ENCODE results near the gene COL4A1. TPM values are rescaled to one million over a fixed set of nuclear protein-coding genes. Genes with fewer than 3 reads are reported as not detected.

Gene COL4A1
- total and polyA plus RNA-seq, 11 donors: 52.6 to 428 (median 184) TPM

- WGBS, 4 donors: 52 to 62% (median 60%) methylated on average over 4 of the region's 4 CpGs
- H3K27me3 ChIP-seq: peaks cover 0 to 29% (median 0%) of the 10 kb centered on the region in 9 donors
Measured at GRCh38 chr13:110312339-110313031, 5.5 kb upstream of the COL4A1 start.

GRCh38 chr13:110311443-110312338 lies 4.7 kb upstream of the COL4A1 start:
- no peak for TF ChIP-seq POLR2A (IDR thresholded peaks at IDR 0.05)
- no peak for TF ChIP-seq CTCF (IDR thresholded peaks at IDR 0.05)
- DNase-seq: peak in 2 of 5 donors; percentile 24 to 41
- 23 to 37% (median 33%) methylated on average over 26 to 30 of the region's 30 CpGs for WGBS, 4 donors
- intact Hi-C loops (cut with DNase I): loop anchor here in 1 of 10 donors (5.0 kb wide), 1 partner anchor 64 kb away; no protein-coding TSS in a partner anchor
- Histone ChIP-seq H3K4me1 (peaks cover 17 to 82% (median 71%) of the 10 kb centered on the region in 12 donors), H3K27me3 (peaks cover 0 to 36% (median 0%) of the 10 kb centered on the region in 9 donors), H3K4me3 (peak overlapping the region in 10 of 12 donors; percentile 18 to 93 (median 82)), H3K27ac (peak overlapping the region in 11 of 12 donors; percentile 50 to 99 (median 96)), H3K36me3 (peaks cover 0 to 27% (median 6%) of the 10 kb centered on the region in 9 donors), H3K9me3 (no peaks in the 10 kb centered on the region)
- ATAC-seq: no peak

More at GRCh38 chr13:110312339-110313031, 5.5 kb upstream of the COL4A1 start:
- intact Hi-C loops (cut with DNase I): loop anchor here in 1 of 10 donors (5.0 kb wide), 1 partner anchor 65 kb away; no protein-coding TSS in a partner anchor
- H3K27ac ChIP-seq: peak overlapping the region in 11 of 12 donors; percentile 50 to 99 (median 96)
- DNase-seq (peak in 1 of 5 donors; percentile 14), ATAC-seq (no peak)
- no peak for TF ChIP-seq POLR2A (IDR thresholded peaks at IDR 0.05)
- no peak for TF ChIP-seq CTCF (IDR thresholded peaks at IDR 0.05)
- no peaks in the 10 kb centered on the region for H3K9me3 ChIP-seq
- H3K4me1 ChIP-seq: peaks cover 17 to 90% (median 73%) of the 10 kb centered on the region in 12 donors
- peaks cover 0 to 35% (median 13%) of the 10 kb centered on the region in 9 donors for H3K36me3 ChIP-seq
- H3K4me3 ChIP-seq: peak overlapping the region in 9 of 12 donors; percentile 67 to 93 (median 83)

GRCh38 chr13:110310541-110311442 lies 3.8 kb upstream of the COL4A1 start:
- no peak for TF ChIP-seq POLR2A (IDR thresholded peaks at IDR 0.05)
- no peak for TF ChIP-seq CTCF (IDR thresholded peaks at IDR 0.05)
- H3K4me3 ChIP-seq: peak overlapping the region in 10 of 12 donors; percentile 18 to 93 (median 82)
- intact Hi-C loops (cut with DNase I): loop anchor here in 1 of 10 donors (5.0 kb wide), 1 partner anchor 63 kb away; no protein-coding TSS in a partner anchor
- no peaks in the 10 kb centered on the region for H3K9me3 ChIP-seq
- peaks cover 0 to 41% (median 0%) of the 10 kb centered on the region in 9 donors for H3K27me3 ChIP-seq
- ATAC-seq (no peak), DNase-seq (peak in 1 of 5 donors; percentile 10)
- H3K4me1 ChIP-seq: peaks cover 17 to 73% (median 62%) of the 10 kb centered on the region in 12 donors
- 60 to 79% (median 65%) methylated on average over 11 to 14 of the region's 14 CpGs for WGBS, 4 donors
- H3K27ac ChIP-seq: peak overlapping the region in 11 of 12 donors; percentile 50 to 99 (median 96)
- H3K36me3 ChIP-seq: peaks cover 0 to 23% (median 0%) of the 10 kb centered on the region in 9 donors

All from heart left ventricle (tissue), 16 donors.